Activated CD4-positive, alpha-beta T cell treated with anti-CD3 and anti-CD28 coated beads for 48 hours (primary cell): ENCODE results near the gene KDM2B.
"Not testable (repeated sequence)": the region's sequence is repeated elsewhere in the genome, so short reads cannot be mapped to it uniquely, and the experiment has no call there.

Experiments used
- DNase-seq: peaks from one replicate; pipeline ENCODE4 v3.0.0-alpha.2; 2020

KDM2B gene

GRCh38 chr12:121495746-121496145, 85.1 kb downstream of the KDM2B start:
- DNase-seq = no peak

DNA sequence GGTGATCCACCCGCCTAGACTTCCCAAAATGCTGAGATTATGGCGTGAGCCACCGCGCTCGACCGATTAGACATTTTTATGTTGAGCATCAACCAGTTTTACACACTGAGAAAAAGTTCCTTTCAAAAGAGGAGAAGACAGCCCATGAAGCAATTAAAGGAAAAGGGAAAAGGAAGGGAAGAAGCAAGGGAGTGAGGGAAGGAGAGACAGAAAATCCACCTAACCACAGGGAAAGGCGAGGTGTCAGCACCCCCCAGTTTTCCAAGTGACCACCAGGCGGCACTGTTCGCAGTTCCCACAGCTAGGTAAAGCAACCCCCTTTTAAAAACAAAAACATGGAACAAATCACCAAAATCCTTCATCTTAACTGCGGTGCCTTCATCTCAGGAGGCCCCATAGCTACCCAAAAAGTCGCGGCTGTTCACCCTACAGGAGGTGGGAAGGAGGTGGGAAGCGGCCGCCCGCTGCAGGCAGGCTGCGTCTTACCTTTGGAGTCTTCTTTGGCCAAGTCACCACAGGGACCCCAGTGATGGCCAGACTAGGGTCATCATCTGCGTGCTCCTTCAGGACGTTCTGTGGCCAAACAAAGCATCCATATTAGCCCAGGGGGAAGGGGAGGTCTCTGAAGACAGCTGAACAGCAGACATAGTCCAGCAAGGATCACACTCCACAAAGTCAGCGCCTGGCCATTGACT, 86.6 kb downstream of the KDM2B start:
- peak; percentile 72 for DNase-seq

DNA sequence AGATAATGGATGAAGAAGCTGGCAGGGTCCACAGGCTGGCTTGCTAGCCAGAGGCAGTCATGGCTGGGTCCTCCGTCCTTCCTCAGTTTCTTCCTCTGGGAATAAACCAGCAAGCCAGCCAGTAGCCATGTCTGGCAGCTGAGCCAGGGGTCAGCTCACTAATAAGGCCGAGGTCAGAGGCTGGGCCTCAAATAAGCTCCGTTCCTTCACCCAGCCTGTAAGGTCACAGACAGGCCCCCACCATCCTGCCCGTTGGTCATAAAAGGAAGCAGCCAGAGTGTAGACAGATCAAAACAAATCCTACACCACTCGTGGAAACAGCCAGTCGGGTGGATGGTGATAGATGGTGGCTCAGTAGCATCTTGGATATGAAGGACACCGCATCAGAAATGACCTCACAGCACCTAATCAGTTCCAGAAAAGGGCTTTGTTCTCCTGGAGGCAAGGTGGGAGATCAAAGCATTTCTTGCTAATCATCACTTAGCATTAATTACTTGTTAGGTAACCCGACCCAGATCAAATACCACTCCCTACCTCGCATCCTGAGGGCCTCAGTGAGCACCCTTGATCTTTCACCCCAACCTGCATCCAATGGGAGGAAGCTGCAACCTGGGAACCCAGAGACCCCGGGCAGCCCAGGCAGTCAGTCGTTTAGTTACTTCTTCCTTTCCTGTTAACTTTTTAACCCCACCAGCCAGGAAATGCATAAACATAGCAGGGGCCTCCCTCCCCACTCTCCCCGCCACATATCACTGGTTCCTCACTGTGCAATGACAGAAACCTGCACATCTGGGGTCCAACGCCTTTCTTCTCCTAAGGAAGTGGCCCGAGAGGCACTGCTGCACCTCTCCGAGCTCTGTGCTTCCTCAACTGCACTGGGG, 90.2 kb downstream of the KDM2B start:
- no peak for DNase-seq

- no peak for DNase-seq
These were observed 90.9 kb downstream of the KDM2B start for GRCh38 chr12:121489874-121490273.

GRCh38 chr12:121484967-121485366, 95.9 kb downstream of the KDM2B start:
- no peak for DNase-seq

GRCh38 chr12:121484564-121484963, 96.3 kb downstream of the KDM2B start:
- not testable (repeated sequence) for DNase-seq

GRCh38 chr12:121483949-121484348, 96.9 kb downstream of the KDM2B start:
- no peak for DNase-seq

DNA sequence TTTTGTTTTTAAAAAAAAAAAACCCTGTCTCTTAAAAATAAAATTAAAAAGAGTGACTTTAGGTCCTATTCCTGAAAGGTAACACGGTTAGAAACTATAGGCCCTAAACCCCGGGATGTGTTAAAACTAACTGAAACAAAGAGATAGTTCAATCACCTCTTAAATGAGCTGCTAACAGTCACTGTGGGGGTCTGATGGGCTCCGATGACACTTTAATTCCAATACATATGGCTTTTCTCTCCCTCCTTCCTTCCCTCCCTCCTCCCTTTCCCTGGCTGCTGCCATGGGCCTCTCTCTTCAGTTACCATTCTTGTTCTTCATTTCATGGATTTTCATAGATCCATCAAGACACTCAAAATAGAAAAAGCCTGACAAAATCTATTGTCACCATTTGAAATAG, 104.3 kb downstream of the KDM2B start:
- no peak for DNase-seq

DNA sequence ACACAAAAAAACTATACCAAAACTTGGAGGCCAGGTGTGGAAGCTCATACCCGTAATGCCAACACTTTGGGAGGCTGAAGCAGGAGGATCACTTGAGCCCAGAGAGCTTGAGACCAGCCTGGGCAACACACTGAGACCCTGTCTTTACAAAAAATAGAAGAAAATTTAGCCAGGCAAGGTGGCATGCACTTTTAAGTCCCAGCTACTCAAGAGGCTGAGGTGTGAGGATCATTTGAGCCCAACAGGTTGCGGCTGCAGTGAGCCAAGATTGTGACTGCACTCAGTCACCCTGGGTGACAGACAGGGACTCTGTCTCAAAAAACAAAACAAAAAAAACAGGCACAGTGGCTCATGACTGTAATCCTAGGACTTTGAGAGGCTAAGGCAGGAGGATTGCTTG, 105.5 kb downstream of the KDM2B start:
- DNase-seq = no peak

DNA sequence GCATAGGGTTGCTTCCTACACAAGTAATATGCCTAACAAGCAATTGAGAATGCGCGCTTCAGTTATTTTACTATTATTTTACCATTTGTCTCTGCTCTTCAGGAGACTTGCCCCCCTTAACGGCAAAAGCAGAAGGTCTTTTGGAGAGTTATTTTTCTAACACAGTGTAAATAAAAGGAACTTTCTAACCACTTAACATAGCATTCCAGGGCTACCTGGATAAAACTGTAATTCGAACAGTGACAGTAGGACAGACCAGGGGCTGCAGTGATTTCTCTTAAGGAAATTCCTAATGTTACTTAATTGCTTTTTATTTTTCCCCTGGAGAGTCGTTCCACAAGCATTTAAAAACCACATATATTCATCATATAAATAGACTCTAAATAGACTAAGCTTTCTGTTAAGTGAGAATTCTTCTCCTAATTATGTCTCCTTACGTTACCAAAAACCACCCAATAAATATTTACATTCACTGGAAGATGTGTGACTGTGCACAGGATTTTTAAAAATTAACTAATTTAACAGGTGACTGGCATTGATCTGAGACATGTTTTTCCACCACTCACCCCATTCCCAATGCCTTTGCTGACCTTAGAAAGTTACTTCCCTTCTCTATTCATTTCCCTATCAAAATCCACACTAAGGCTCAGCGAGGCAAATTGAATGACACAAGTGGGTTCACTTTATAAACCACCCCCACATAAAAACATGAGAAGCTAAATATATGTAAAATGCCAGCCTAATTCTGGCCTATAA, 108.5 kb downstream of the KDM2B start:
- no peak for DNase-seq

DNA sequence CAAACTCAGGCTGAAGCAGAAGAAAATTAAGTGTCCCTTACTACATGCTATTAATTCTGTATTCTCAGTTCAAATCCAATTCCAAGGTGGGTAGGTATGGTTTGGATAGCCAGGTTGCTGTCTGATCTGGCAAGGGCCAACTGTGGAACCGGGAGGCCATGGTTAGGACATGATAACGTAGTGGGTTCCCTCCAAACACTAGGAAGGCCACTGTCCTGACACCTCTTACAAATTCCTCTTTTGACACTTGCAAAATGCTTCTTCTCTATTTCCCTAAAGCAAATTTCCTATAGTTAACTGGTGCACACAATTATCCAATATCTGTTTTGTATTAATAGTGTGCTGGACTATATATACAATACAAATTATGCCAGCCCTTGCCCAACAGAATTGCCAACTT, 110.1 kb downstream of the KDM2B start:
- DNase-seq = no peak

DNA sequence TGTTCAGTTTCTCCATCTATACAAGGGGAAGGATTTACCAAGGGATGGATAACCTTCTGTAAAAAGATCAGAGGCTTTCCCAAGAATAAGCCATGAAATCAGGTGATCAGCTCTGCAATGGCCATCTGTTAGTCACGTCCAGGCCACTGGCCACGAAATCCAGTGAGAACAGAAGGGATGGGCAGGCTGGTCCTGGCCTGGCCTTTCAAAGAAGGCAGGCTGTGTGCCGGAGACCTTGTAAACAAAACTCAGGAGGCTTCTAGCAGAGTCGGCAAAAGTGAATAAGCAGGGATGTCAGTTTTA, 112.4 kb downstream of the KDM2B start:
- no peak for DNase-seq

DNA sequence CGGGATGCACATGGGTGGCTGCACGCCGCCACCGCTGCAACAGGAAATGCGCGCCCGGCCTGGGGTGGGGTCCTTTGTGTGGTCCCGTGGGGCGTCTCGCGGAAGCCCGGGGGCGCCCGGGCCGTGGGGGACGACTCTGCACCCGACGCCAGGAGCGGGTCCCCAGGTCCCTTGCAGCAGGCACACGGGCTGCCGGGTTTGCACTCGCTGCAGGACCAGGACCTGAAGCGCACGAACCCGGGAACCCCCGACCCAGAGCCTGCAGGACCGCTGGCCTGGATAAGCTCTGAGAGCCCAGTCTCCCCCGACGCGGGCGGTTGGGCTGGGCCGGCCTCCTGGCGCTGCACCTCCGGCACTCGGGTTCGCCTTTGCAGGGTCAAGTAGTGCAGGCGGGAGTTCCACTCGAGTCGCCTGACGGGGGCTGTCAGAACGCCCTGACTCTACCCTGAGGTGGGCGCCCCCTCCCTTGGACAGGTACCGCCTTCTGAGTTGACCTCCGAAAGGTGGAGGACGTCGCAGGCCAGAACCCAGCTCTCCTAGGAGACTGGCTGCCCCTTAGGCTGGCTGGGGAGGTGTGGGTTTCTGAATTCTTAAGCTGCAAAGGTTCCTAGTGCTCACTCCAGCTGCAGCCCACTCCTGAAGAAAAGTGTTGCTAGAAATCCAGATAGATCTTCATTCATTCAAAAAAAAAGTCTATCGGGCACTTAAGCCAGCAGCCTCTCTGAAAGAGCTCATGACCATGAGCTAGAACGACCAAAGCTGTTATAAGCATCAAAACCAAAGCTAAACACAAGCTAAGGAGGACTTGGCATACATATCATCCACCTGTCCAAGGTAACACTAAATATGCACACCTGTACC, 113.0 kb downstream of the KDM2B start:
- DNase-seq = no peak

DNA sequence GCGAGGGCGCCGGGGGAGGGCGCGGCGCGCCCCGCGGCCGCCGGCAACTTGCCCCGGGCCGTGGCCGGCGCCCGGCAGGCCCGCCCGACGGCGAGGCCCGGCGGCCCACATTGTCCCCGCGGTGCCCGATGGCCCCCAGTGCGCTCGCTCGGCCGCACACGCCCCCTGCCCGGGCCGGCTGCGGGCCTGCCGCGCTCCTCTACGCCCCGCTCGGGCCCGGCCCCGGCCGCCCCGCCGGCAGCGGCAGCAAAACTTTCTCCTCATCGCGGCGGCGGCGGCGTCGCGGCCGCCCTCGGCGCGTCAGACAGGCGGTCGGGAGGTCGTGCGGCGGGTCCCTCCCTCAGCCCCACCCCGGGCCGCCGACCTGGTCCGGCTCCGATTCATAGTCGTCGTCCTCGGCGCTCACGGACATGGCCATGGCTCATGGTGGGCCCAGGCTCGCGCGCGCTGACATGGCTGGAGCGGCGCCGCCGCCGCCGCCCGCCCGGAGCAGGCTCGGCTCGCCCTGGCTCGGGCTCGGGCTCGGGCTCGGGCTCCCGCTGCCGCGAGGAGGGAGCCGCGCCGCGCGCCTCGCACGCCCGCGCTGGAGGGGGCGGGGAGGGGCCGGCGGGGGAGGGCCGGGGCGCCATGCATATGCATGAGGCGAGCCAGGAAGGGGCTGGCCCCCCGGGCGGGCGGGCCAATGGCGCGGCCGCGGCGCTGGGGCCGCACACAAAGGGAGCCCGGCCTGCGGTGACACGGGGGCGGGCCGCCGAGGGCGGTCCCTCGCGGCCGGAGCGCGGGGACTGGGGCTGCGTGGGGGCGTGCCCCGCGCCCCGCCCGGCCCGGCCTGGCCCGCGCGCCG, 113.8 kb downstream of the KDM2B start:
- DNase-seq = peak; percentile 90

- peak; percentile 50 for DNase-seq
These were observed 114.7 kb downstream of the KDM2B start for GRCh38 chr12:121465921-121466793.

GRCh38 chr12:121464331-121464730, 116.5 kb downstream of the KDM2B start:
- no peak for DNase-seq

- DNase-seq = peak; percentile 31
These were observed 119.8 kb downstream of the KDM2B start for GRCh38 chr12:121461048-121461447.

GRCh38 chr12:121456551-121456950, 124.3 kb downstream of the KDM2B start:
- no peak for DNase-seq

DNA sequence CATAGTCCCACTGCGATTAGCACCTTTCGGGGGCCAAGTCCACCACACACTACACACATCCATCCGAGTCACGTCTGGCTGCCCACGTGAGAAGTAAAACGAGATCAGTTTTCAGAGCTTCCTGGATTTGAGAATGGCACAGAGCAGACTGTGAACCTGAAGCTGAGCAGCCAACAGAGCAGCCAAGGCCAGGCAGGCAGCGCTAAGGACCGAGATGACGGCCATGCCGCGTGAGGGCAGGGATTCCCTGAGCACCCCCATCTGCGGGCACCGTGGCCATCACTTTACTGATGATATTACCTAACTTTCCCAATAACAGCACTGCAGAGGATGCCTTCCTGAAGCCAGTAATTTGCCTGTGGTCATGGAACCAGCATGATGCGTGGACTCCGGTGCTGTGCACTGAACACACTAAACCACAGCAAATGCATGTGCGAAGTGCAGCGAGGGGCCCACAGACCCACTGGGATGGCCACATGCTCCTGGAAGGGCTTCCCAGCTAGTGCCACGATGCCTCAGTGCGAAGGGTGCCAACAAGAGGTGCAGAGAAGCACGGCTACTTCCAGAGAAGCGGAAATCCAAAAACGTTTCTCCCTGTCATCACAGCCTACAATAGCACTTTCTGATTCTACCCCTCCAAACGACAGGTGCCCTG, 124.9 kb downstream of the KDM2B start:
- DNase-seq = no peak

DNA sequence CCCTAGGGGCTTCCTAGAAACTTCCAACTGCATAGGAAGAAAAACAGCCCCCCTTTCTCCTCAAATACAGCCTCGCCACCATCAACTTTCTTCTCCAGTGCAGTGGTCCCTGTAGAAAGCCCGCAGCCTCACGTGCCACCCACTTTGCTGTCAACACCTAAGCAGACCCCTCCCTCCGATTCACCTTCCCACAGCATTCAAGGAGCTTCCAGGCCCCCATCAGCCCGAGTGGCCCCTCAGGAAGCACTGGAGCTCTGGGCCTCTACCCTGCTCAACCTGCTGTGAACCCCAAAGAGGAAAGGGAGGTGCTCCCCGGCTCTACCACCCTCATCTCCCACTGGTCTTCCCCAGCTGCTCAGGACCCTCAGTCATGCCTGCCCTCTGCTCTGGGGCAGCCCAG, 125.9 kb downstream of the KDM2B start:
- DNase-seq = no peak
